ENCODE measurements around the gene SEC62.
A peak's percentile ranks its signal among the peaks of the same experiment; 100 is the strongest.

SEC62 gene

DNA sequence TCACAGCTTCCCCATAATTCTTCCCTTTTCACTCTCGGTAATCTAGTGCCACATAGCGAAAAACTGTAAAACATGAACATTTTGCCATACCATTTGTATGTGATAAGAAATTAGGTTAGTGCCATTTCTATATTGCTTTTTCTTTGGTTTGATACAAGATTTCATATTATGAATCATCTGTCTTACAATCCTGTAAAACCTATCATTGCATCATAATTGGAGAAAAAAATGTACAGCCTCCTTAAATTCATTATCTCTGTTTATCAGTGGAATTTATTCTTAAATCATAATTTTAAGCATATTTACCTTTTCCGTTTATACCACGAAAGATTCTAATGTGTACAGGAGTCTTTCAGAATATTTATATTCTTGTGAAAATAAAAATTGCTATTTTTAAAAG, 23.8 kb downstream of the SEC62 start:
- TF ChIP-seq, protein P1, sequence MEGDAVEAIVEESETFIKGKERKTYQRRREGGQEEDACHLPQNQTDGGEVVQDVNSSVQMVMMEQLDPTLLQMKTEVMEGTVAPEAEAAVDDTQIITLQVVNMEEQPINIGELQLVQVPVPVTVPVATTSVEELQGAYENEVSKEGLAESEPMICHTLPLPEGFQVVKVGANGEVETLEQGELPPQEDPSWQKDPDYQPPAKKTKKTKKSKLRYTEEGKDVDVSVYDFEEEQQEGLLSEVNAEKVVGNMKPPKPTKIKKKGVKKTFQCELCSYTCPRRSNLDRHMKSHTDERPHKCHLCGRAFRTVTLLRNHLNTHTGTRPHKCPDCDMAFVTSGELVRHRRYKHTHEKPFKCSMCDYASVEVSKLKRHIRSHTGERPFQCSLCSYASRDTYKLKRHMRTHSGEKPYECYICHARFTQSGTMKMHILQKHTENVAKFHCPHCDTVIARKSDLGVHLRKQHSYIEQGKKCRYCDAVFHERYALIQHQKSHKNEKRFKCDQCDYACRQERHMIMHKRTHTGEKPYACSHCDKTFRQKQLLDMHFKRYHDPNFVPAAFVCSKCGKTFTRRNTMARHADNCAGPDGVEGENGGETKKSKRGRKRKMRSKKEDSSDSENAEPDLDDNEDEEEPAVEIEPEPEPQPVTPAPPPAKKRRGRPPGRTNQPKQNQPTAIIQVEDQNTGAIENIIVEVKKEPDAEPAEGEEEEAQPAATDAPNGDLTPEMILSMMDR (IDR thresholded peaks at IDR 0.05; ENCODE audit: low read depth, low read length, missing control alignments), result no peak
- H3K36me3 ChIP-seq (replicated peaks), result peaks cover 35% of the 10 kb centered on the region
- DNase-seq, result no peak
- no peak overlapping the region for H3K4me3 ChIP-seq (ENCODE audit: low read depth, low read length)
- H3K27me3 ChIP-seq (replicated peaks), result no peaks in the 10 kb centered on the region
- in situ Hi-C loops (cut with HindIII; ENCODE audit: low pct_ligation_motif_present, low sequenced_read_pairs), result no loop called here
- no peak overlapping the region for H3K27ac ChIP-seq

DNA sequence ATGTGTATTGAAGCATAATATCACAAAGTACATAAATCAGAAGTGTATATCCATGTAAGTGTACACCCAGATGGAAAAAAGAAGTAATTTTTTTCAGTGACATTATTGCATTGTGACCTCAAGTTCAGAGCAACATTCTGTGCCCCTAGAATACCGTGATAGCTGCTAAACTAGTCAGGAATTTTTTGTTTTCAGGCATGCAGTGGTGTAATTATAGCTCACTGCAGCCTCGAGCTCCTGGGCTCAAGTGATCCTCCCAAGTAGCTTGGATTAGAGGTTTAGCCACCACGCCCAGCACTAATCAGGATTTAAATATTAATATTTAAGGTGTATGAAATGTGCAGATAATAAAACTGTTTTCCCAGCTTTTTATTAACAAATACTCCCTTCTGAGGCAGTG, 25.5 kb downstream of the SEC62 start:
- in situ Hi-C loops (cut with HindIII; ENCODE audit: low pct_ligation_motif_present, low sequenced_read_pairs), result no loop called here
- TF ChIP-seq, protein P1 (IDR thresholded peaks at IDR 0.05; ENCODE audit: low read depth, low read length, missing control alignments), result no peak
- H3K4me3 ChIP-seq (ENCODE audit: low read depth, low read length), result no peak overlapping the region
- DNase-seq, result no peak
- H3K36me3 ChIP-seq (replicated peaks), result peaks cover 28% of the 10 kb centered on the region
- H3K27me3 ChIP-seq (replicated peaks), result no peaks in the 10 kb centered on the region
- no peak overlapping the region for H3K27ac ChIP-seq

DNA sequence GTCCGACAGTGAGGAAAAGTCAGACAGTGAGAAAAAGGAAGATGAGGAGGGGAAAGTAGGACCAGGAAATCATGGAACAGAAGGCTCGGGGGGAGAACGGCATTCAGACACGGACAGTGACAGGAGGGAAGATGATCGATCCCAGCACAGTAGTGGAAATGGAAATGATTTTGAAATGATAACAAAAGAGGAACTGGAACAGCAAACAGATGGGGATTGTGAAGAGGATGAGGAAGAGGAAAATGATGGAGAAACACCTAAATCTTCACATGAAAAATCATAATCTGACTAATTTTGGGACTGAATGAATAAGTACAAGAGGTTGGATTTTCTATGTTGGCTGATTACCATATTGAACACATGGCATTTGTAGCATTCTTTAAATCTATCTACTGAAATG, 26.2 kb downstream of the SEC62 start:
- Histone ChIP-seq H3K27ac (no peak overlapping the region), H3K36me3 (replicated peaks) (peaks cover 22% of the 10 kb centered on the region), H3K4me3 (ENCODE audit: low read depth, low read length) (no peak overlapping the region), H3K27me3 (replicated peaks) (no peaks in the 10 kb centered on the region)
- DNase-seq, result no peak
- TF ChIP-seq, protein P1 (IDR thresholded peaks at IDR 0.05; ENCODE audit: low read depth, low read length, missing control alignments), result no peak
- in situ Hi-C loops (cut with HindIII; ENCODE audit: low pct_ligation_motif_present, low sequenced_read_pairs), result no loop called here

DNA sequence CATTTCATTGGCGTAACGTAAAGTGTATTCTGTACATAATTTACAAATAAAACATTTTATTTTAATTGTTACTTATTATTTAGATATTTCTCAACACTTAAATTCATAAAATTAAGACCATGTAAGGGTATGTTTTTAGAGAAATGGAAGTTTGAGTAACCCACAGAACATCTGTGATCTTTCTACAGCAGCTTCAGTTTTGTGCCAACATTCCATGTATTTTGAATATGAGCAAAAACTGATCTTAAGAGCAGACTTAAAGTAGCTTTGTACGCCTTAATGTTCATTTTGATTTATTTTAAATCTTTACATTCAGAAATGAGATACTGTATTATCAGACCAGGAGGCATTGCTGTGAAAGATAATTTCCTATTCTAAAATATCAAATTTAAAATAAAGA, 27.2 kb downstream of the SEC62 start:
- Histone ChIP-seq H3K4me3 (ENCODE audit: low read depth, low read length) (no peak overlapping the region), H3K27ac (no peak overlapping the region), H3K36me3 (replicated peaks) (peaks cover 20% of the 10 kb centered on the region), H3K27me3 (replicated peaks) (no peaks in the 10 kb centered on the region)
- in situ Hi-C loops (cut with HindIII; ENCODE audit: low pct_ligation_motif_present, low sequenced_read_pairs), result no loop called here
- TF ChIP-seq, protein P1 (IDR thresholded peaks at IDR 0.05; ENCODE audit: low read depth, low read length, missing control alignments), result no peak
- DNase-seq, result no peak

DNA sequence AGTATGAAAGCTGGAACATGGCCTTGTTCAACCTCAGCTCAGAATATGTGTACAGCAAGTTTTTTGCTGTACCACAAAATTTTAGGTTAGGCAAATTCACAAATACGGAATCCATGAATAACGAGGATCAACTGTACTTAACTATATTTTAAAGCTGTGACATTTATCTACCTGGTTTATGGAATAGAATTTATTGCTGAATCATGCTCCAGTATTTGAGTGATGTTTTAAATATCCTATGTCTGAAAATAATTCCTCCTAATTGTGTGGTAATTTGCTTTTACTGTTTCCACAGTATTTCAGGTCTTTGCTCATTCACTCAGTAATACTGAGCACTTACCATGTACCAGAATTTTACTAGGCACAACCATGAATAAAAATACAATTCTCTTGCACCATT, 29.5 kb downstream of the SEC62 start:
- Histone ChIP-seq H3K36me3 (replicated peaks) (peaks cover 17% of the 10 kb centered on the region), H3K27me3 (replicated peaks) (no peaks in the 10 kb centered on the region), H3K4me3 (ENCODE audit: low read depth, low read length) (no peak overlapping the region), H3K27ac (no peak overlapping the region)
- DNase-seq, result no peak
- TF ChIP-seq, protein P1 (IDR thresholded peaks at IDR 0.05; ENCODE audit: low read depth, low read length, missing control alignments), result no peak
- in situ Hi-C loops (cut with HindIII; ENCODE audit: low pct_ligation_motif_present, low sequenced_read_pairs), result no loop called here

DNA sequence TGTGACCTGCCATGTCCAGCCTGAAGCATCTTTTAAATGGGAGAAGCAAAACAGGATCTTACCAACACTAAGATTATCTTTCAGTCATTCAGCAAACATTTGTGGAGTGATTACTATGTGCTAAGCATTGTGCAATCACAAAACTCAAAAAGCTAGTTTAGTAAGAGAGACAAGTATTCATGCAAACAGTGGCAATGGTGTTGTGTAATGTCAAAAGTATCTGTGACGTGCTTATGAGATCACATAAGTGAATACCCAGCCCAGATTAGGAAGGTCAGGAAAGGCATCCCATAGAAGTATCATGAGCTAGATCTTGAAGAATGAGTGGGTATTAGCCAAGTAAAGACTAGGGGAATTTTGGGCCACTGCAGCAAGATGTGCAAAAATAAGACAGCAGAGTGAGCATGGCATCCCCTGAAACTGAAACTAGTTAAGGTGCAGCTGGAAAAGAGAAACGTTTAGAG, 32.1 kb downstream of the SEC62 start:
- no peaks in the 10 kb centered on the region for H3K27me3 ChIP-seq (replicated peaks)
- TF ChIP-seq, protein P1 (IDR thresholded peaks at IDR 0.05; ENCODE audit: low read depth, low read length, missing control alignments), result no peak
- peaks cover 3% of the 10 kb centered on the region for H3K36me3 ChIP-seq (replicated peaks)
- DNase-seq, result peak; percentile 85
- H3K27ac ChIP-seq, result peak overlapping the region; percentile 42
- in situ Hi-C loops (cut with HindIII; ENCODE audit: low pct_ligation_motif_present, low sequenced_read_pairs), result no loop called here
- H3K4me3 ChIP-seq (ENCODE audit: low read depth, low read length), result no peak overlapping the region
